ENCODE measurements around the gene ETV3L.

Gene ETV3L

GRCh38 chr1:157045250-157046218 lies 54.1 kb downstream of the ETV3L start, which contains the start of gene ARHGEF11:
Gene ARHGEF11 (minus strand): TSS chr1:157045742. CDS start chr1:157044330, 1,412 bp downstream.
- TF ChIP-seq ZC3H10 (CRISPR knock-in tag; IDR thresholded peaks at IDR 0.05) (0 out of 2 replicates have a peak, but pooled peaks have one; percentile 11), ZFP3 (CRISPR knock-in tag; IDR thresholded peaks at IDR 0.05) (no peak), OSR1 (CRISPR knock-in tag; IDR thresholded peaks at IDR 0.05) (no peak), ZFP30 (CRISPR knock-in tag; IDR thresholded peaks at IDR 0.05) (no peak), ARNTL (CRISPR knock-in tag; IDR thresholded peaks at IDR 0.05; ENCODE audit: borderline replicate concordance, low read depth) (no peak), TOX (CRISPR knock-in tag; IDR thresholded peaks at IDR 0.05; ENCODE audit: borderline replicate concordance) (no peak), ESRRG (CRISPR knock-in tag; IDR thresholded peaks at IDR 0.05) (no peak)
- ATAC-seq, result peak; percentile 95

- ATAC-seq, result no peak
- TF ChIP-seq ESRRG (CRISPR knock-in tag; IDR thresholded peaks at IDR 0.05) (no peak), ISL1 (CRISPR knock-in tag; IDR thresholded peaks at IDR 0.05) (no peak), CREB5 (CRISPR knock-in tag; IDR thresholded peaks at IDR 0.05; ENCODE audit: low read depth) (no peak), POU6F1 (CRISPR knock-in tag; IDR thresholded peaks at IDR 0.05; ENCODE audit: borderline replicate concordance, low read depth) (no peak), RARB (CRISPR knock-in tag; IDR thresholded peaks at IDR 0.05) (no peak), OSR1 (CRISPR knock-in tag; IDR thresholded peaks at IDR 0.05) (no peak), PPARA (CRISPR knock-in tag; IDR thresholded peaks at IDR 0.05; ENCODE audit: borderline replicate concordance) (no peak), ZNF8 (CRISPR knock-in tag; IDR thresholded peaks at IDR 0.05) (no peak), GLIS3 (CRISPR knock-in tag; IDR thresholded peaks at IDR 0.05) (no peak), PATZ1 (CRISPR knock-in tag; IDR thresholded peaks at IDR 0.05; ENCODE audit: borderline replicate concordance) (no peak), ARNTL (CRISPR knock-in tag; IDR thresholded peaks at IDR 0.05; ENCODE audit: borderline replicate concordance, low read depth) (no peak)
Observed at GRCh38 chr1:157044326-157044725, 55.3 kb downstream of the ETV3L start.

- TF ChIP-seq ZNF8 (CRISPR knock-in tag; IDR thresholded peaks at IDR 0.05), result no peak
- no peak for TF ChIP-seq ESRRG (CRISPR knock-in tag; IDR thresholded peaks at IDR 0.05)
- TF ChIP-seq ISL1 (CRISPR knock-in tag; IDR thresholded peaks at IDR 0.05), result no peak
- no peak for TF ChIP-seq CSDC2 (CRISPR knock-in tag; IDR thresholded peaks at IDR 0.05)
- TF ChIP-seq PATZ1 (CRISPR knock-in tag; IDR thresholded peaks at IDR 0.05; ENCODE audit: borderline replicate concordance), result no peak
- TF ChIP-seq ZFP30 (CRISPR knock-in tag; IDR thresholded peaks at IDR 0.05), result no peak
- no peak for TF ChIP-seq CREB5 (CRISPR knock-in tag; IDR thresholded peaks at IDR 0.05; ENCODE audit: low read depth)
- no peak for TF ChIP-seq ZNF70 (CRISPR knock-in tag; IDR thresholded peaks at IDR 0.05)
- no peak for TF ChIP-seq BACH2 (CRISPR knock-in tag; IDR thresholded peaks at IDR 0.05; ENCODE audit: borderline replicate concordance)
- TF ChIP-seq TSHZ2 (CRISPR knock-in tag; IDR thresholded peaks at IDR 0.05), result no peak
- no peak for TF ChIP-seq PPARA (CRISPR knock-in tag; IDR thresholded peaks at IDR 0.05; ENCODE audit: borderline replicate concordance)
- no peak for TF ChIP-seq GLIS3 (CRISPR knock-in tag; IDR thresholded peaks at IDR 0.05)
- TF ChIP-seq POU6F1 (CRISPR knock-in tag; IDR thresholded peaks at IDR 0.05; ENCODE audit: borderline replicate concordance, low read depth), result no peak
- TF ChIP-seq ZC3H10 (CRISPR knock-in tag; IDR thresholded peaks at IDR 0.05), result no peak
- TF ChIP-seq TCF4 (CRISPR knock-in tag; IDR thresholded peaks at IDR 0.05; ENCODE audit: borderline replicate concordance), result no peak
- no peak for TF ChIP-seq TOX (CRISPR knock-in tag; IDR thresholded peaks at IDR 0.05; ENCODE audit: borderline replicate concordance)
- TF ChIP-seq RARB (CRISPR knock-in tag; IDR thresholded peaks at IDR 0.05), result no peak
- ATAC-seq, result no peak
Observed at GRCh38 chr1:157043685-157044084, 55.9 kb downstream of the ETV3L start.

Data from SK-N-SH treated with all-trans-retinoic acid at 6 μM for 48 hours (cell line).